Common myeloid progenitor, CD34-positive (primary cell): ENCODE results near the gene HCRT.

ENCODE experiments used
- CTCF ChIA-PET: fragments of 350-600 bp; sonication (Branson Sonifier 250); formaldehyde crosslinking; loops from one replicate; lab custom pipeline; 2021; ENCODE audit warnings: antibody characterized with exemption; lab: Charles Lee
- POLR2A ChIA-PET: fragments of 350-600 bp; sonication (Branson Sonifier 250); formaldehyde crosslinking; loops from one replicate; lab custom pipeline; 2021; ENCODE audit warnings: antibody characterized with exemption; lab: Charles Lee
- DNase-seq, 3 donors: peaks; one replicate each; pipeline versions ENCODE4 v3.0.0 to v3.0.0-alpha.2; 2013
- H3K27ac ChIP-seq, 2 experiments: 1 replicate in 1 of 2; 2 replicates in 1 of 2; pipeline ENCODE4 v1.7.0; 2013; ENCODE audit warnings: inconsistent platforms in 2 of 2, low read length in 2 of 2, mild to moderate bottlenecking in 2 of 2, low read depth in 1 of 2, moderate library complexity in 1 of 2; ENCODE audit not compliant: severe bottlenecking in 2 of 2, insufficient read depth in 1 of 2, poor library complexity in 1 of 2
- H3K27me3 ChIP-seq, 5 experiments: replicated peaks in 2 of 5; 1 replicate in 3 of 5; 2 replicates in 2 of 5; pipeline versions ENCODE4 v1.6.1 to v1.7.0; 2013; ENCODE audit warnings: low read length in 4 of 5, mild to moderate bottlenecking in 2 of 5, moderate library complexity in 2 of 5, inconsistent platforms in 1 of 5; ENCODE audit not compliant: insufficient read depth in 5 of 5, control insufficient read depth in 4 of 5
- H3K36me3 ChIP-seq, 4 experiments: 1 replicate in 2 of 4; 2 replicates in 2 of 4; pipeline versions ENCODE4 v1.6.1 to v1.7.0; 2013; ENCODE audit warnings: low read length in 3 of 4, control low read depth in 1 of 4, mild to moderate bottlenecking in 1 of 4; ENCODE audit not compliant: control insufficient read depth in 4 of 4, insufficient read depth in 4 of 4
- H3K4me1 ChIP-seq, 4 experiments: 1 replicate in 3 of 4; 2 replicates in 1 of 4; pipeline versions ENCODE4 v1.6.1 to v1.7.1; 2013; ENCODE audit warnings: low read length in 3 of 4, mild to moderate bottlenecking in 3 of 4, control low read depth in 1 of 4, inconsistent platforms in 1 of 4, moderate library complexity in 1 of 4; ENCODE audit not compliant: control insufficient read depth in 4 of 4, insufficient read depth in 4 of 4; ENCODE audit errors: control extremely low read depth in 1 of 4
- H3K4me3 ChIP-seq, 7 experiments: 1 replicate in 4 of 7; 2 replicates in 3 of 7; pipeline versions ENCODE4 v1.5.1 to v1.7.0; 2013; ENCODE audit warnings: mild to moderate bottlenecking in 7 of 7, low read length in 6 of 7, moderate library complexity in 6 of 7, inconsistent platforms in 2 of 7, low read depth in 2 of 7, control low read depth in 1 of 7; ENCODE audit not compliant: insufficient read depth in 4 of 7, control insufficient read depth in 1 of 7; ENCODE audit errors: extremely low read depth in 1 of 7
- H3K9me3 ChIP-seq, 5 experiments: 1 replicate in 4 of 5; 2 replicates in 1 of 5; pipeline versions ENCODE4 v1.6.1 to v1.7.1; 2013; ENCODE audit warnings: low read length in 4 of 5, mild to moderate bottlenecking in 2 of 5, inconsistent platforms in 1 of 5, low read depth in 1 of 5, moderate library complexity in 1 of 5; ENCODE audit not compliant: control insufficient read depth in 4 of 5, insufficient read depth in 2 of 5; ENCODE audit errors: control extremely low read depth in 1 of 5
- WGBS: methylation state at CpG from one replicate; pipeline ENCODE4 v1.1.5; 2013; ENCODE audit not compliant: insufficient coverage; 5-methylcytosine and 5-hydroxymethylcytosine counted together

HCRT gene

GRCh38 chr17:42174126-42174783 lies 11.0 kb downstream of the HCRT start:
- CTCF ChIA-PET: no interaction called here
- H3K4me1 ChIP-seq: peaks cover 0 to 2% (median 0%) of the 10 kb centered on the region in 4 experiments
- POLR2A ChIA-PET: no interaction called here
- 76% methylated on average over 13 of the region's 14 CpGs for WGBS
- no peak overlapping the region for H3K27ac ChIP-seq
- no peak overlapping the region for H3K4me3 ChIP-seq
- H3K36me3 ChIP-seq: no peaks in the 10 kb centered on the region
- DNase-seq: no peak
- peaks cover 0 to 7% (median 1%) of the 10 kb centered on the region in 5 experiments for H3K27me3 ChIP-seq
- H3K9me3 ChIP-seq: no peaks in the 10 kb centered on the region

DNA sequence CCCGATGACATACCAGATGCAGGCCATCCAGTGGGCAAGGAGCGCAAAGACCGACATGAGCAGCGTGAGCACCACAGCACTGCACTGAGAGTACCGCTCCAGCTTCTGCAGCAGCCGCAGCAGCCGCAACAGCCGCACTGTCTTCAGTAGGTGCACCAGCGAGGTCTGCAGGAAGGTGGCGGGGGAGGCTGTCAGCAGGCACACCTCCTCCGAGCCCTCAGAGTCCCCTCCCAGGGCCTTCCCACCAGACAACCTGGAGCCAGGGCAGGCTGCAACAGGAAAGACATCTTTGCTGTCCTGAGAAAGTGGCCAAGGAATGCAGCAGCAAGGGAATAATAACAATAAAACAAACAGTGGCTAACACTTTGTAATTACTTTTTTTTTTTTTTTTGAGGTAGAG lies 13.4 kb downstream of the HCRT start:
- Histone ChIP-seq H3K4me3 (no peak overlapping the region), H3K4me1 (peaks cover 0 to 2% (median 0%) of the 10 kb centered on the region in 4 experiments), H3K27ac (no peak overlapping the region), H3K27me3 (no peaks in the 10 kb centered on the region), H3K9me3 (no peaks in the 10 kb centered on the region), H3K36me3 (no peaks in the 10 kb centered on the region)
- POLR2A ChIA-PET: no interaction called here
- CTCF ChIA-PET: no interaction called here
- 98% methylated on average over 9 of the region's 11 CpGs for WGBS
- DNase-seq: no peak

- ChIA-PET POLR2A (no interaction called here), CTCF (no interaction called here)
- 97% methylated on average over 29 of the region's 29 CpGs for WGBS
- Histone ChIP-seq H3K27me3 (no peaks in the 10 kb centered on the region), H3K4me3 (no peak overlapping the region), H3K9me3 (no peaks in the 10 kb centered on the region), H3K27ac (no peak overlapping the region), H3K4me1 (peaks cover 0 to 2% (median 0%) of the 10 kb centered on the region in 4 experiments), H3K36me3 (no peaks in the 10 kb centered on the region)
- DNase-seq: no peak
Observed at GRCh38 chr17:42169351-42169750, 15.9 kb downstream of the HCRT start.

DNA sequence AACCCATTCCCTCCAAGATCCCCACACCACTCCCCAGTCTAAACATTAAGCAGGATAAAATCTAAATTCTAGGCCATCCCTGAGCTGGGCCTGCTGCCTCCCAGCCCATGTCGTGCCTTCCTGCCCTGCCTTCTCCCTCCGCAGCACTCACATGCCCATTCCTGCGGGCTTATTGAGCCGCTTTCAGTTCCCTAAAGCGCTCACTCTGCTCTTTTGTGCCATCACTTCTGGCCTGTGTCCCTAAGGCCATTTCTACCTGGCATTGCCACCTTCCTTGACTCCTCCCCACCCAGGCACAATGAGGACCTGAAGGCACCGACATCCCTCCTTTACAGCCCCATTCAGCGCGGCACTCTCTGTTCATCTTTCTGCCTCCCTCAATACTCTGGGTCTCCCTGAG lies 17.4 kb downstream of the HCRT start:
- Histone ChIP-seq H3K36me3 (no peaks in the 10 kb centered on the region), H3K27me3 (no peaks in the 10 kb centered on the region), H3K4me3 (no peak overlapping the region), H3K27ac (no peak overlapping the region), H3K4me1 (peaks cover 0 to 2% (median 0%) of the 10 kb centered on the region in 4 experiments), H3K9me3 (no peaks in the 10 kb centered on the region)
- 93% methylated on average over 7 of the region's 8 CpGs for WGBS
- no peak for DNase-seq
- CTCF ChIA-PET: interaction anchor here (1.9 kb wide), 1 partner anchor 23 kb away, joined by 4 read pairs; no protein-coding TSS in a partner anchor
- POLR2A ChIA-PET: interaction anchor here (1.6 kb wide), 1 partner anchor 12 kb away, joined by 4 read pairs; no protein-coding TSS in a partner anchor

DNA sequence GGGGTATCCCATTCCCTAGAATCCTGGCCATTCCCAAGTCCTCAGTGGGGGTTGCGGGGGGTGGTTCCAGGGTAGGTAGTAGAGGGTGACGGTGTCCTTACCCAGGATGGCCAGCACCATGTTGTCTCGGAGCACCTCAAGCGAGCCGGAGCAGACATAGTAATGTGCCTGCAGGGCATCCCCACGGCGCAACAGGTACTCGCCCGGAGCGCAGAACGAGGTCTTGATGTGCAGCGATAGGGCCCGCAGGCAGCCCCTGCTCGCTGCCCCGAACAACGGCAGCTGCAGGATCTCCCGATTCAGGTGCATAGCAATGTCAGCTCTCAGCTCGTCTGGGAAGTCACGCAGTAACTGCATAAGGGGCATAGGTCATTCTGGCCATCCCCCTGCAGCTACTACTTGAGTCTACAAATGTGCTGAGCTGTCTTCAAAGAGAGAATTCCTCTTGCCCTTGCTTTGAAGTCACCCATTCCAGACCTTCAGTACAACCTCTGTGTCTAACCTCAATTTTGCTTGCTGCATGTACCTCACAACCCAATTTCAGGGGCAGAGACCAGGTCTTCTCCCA lies 19.0 kb downstream of the HCRT start:
- Histone ChIP-seq H3K27me3 (no peaks in the 10 kb centered on the region), H3K27ac (no peak overlapping the region), H3K4me3 (no peak overlapping the region), H3K9me3 (no peaks in the 10 kb centered on the region), H3K4me1 (no peaks in the 10 kb centered on the region), H3K36me3 (no peaks in the 10 kb centered on the region)
- WGBS: 98% methylated on average over 18 of the region's 19 CpGs
- DNase-seq: no peak
- CTCF ChIA-PET: interaction anchor here (0.7 to 1.9 kb wide), 4 partner anchors 9 to 24 kb away, joined by 3 to 4 read pairs (median 3); no protein-coding TSS in a partner anchor
- POLR2A ChIA-PET: no interaction called here

- H3K4me1 ChIP-seq: no peaks in the 10 kb centered on the region
- H3K27me3 ChIP-seq: no peaks in the 10 kb centered on the region
- no peak for DNase-seq
- H3K27ac ChIP-seq: no peak overlapping the region
- ChIA-PET CTCF (interaction anchor here (0.7 to 1.5 kb wide), 3 partner anchors 8 to 22 kb away, joined by 3 read pairs; no protein-coding TSS in a partner anchor), POLR2A (no interaction called here)
- WGBS: 100% methylated on average over 6 of the region's 6 CpGs
- H3K4me3 ChIP-seq: no peak overlapping the region
- no peaks in the 10 kb centered on the region for H3K36me3 ChIP-seq
- H3K9me3 ChIP-seq: no peaks in the 10 kb centered on the region
Observed at GRCh38 chr17:42165751-42166150, 19.5 kb downstream of the HCRT start.

DNA sequence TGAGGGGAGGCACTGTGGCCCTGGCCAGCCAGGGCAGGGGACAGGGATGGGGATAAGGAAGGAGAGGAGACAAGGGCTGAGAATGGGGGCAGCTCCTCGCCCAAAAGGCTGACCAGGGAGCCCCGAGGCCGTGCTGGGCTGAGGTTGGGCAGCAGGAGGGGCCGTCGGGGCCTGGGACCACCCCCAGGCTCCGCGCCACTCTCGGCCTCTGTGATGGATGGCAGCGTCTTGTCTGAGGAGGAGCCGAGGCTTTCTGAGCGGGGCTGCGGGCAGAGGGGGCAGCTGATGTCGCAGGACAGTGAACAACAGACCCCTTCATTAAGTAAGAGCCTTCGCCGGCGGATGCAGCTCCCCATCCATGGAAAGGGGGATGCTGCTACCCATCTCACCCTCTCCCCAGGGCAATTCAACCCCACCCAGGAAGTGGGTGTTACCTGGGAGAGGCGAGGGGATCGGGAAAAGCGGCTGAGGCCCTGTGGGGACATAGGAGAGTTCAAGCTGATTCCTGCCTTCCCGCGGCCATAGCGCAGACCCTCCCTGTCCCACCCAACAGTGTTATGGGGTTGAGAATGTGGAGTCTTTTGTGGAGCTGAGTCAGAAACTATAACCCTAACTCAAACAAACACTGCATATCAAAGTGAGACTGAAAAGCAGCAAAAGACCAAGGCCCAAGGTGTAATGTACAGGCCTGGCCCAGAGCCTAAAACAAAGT lies 21.4 kb downstream of the HCRT start:
- H3K4me1 ChIP-seq: no peaks in the 10 kb centered on the region
- CTCF ChIA-PET: interaction anchor here (0.8 to 2.0 kb wide), 5 partner anchors 16 to 41 kb away, joined by 3 to 16 read pairs (median 3); partner anchors contain the start of genes HSPB9 and KCNH4
- H3K9me3 ChIP-seq: no peaks in the 10 kb centered on the region
- H3K36me3 ChIP-seq: no peaks in the 10 kb centered on the region
- no peak overlapping the region for H3K4me3 ChIP-seq
- no peaks in the 10 kb centered on the region for H3K27me3 ChIP-seq
- DNase-seq: no peak
- POLR2A ChIA-PET: no interaction called here
- 89% methylated on average over 15 of the region's 22 CpGs for WGBS
- H3K27ac ChIP-seq: no peak overlapping the region
